ENCODE measurements around the gene VWF. TPM values are rescaled to one million over a fixed set of nuclear protein-coding genes. Genes with fewer than 3 reads are reported as not detected.
"Not testable (repeated sequence)": the region's sequence is repeated elsewhere in the genome, so short reads cannot be mapped to it uniquely, and the experiment has no call there.

The VWF gene
- total RNA-seq, 6 donors from 2014 or later: 292 to 543 (median 360) TPM

DNA sequence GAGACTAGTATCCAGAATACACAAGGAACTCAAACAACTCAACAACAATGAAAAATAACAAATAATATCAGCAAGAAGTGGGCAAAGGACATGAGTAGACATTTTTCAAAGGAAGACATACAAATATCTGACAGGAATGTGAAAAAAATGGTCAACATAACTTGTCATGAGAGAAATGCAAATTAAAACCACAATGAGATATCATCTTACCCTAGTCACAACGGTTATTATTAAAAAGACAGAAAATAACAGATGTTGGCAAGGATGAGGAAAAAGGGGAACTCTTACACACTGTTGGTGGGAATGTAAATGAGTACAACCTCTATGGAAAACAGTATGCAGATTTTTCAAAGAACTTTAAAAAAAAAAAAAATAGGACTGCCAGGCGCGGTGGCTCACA, 20.4 kb downstream of the VWF start:
- no peak for ATAC-seq (ENCODE audit: low FRiP score in 2 of 2)
- no peaks in the 10 kb centered on the region for H3K4me1 ChIP-seq

GRCh38 chr12:6102021-6102420, 22.4 kb downstream of the VWF start:
- ATAC-seq (ENCODE audit: low FRiP score in 2 of 2); H3K27me3 ChIP-seq; H3K4me3 ChIP-seq; H3K9me3 ChIP-seq; H3K27ac ChIP-seq; H3K4me1 ChIP-seq: not testable (repeated sequence)
- WGBS, 2 donors: 96 to 100% methylated on average over 5 of the region's 5 CpGs
- DNase-seq: peak in 1 of 2 donors; percentile 0
- peaks cover 0 to 37% (median 0%) of the 10 kb centered on the region in 4 donors for H3K36me3 ChIP-seq

More for the DNA sequence above, 20.4 kb downstream of the VWF start:
- TF ChIP-seq EP300 (IDR thresholded peaks at IDR 0.05): no peak
- TF ChIP-seq POLR2A (IDR thresholded peaks at IDR 0.05): no peak
- no peak for TF ChIP-seq CTCF (IDR thresholded peaks at IDR 0.05)
- TF ChIP-seq POLR2AphosphoS5 (IDR thresholded peaks at IDR 0.05): no peak
- DNase-seq: no peak
- no peak overlapping the region for H3K4me3 ChIP-seq
- peak overlapping the region in 1 of 4 donors; percentile 7 for H3K27ac ChIP-seq
- no peaks in the 10 kb centered on the region for H3K9me3 ChIP-seq
- H3K36me3 ChIP-seq: peaks cover 0 to 21% (median 0%) of the 10 kb centered on the region in 4 donors
- no peaks in the 10 kb centered on the region for H3K27me3 ChIP-seq
- 48 to 64% methylated on average over 3 of the region's 3 CpGs for WGBS, 2 donors

DNA sequence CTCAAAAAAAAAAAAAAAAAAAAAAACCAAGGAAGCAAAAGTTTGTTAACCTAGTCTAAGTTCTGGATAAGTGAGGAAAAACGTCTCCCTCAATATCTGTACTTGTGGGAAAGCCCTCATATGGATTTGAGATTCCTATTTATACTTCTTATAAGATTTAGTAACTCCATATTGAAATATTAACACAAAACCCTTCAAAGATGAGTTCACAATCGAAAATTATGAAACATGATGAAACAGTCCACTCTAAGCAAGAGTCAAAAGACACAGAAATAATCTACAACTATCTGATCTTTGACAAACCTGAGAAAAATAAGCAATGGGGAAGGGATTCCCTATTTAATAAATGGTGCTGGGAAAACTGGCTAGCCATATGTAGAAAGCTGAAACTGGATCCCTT, 25.2 kb downstream of the VWF start:
- H3K27ac ChIP-seq: no peak overlapping the region
- no peak for ATAC-seq (ENCODE audit: low FRiP score in 2 of 2)
- TF ChIP-seq EP300 (IDR thresholded peaks at IDR 0.05) (no peak), POLR2AphosphoS5 (IDR thresholded peaks at IDR 0.05) (no peak), POLR2A (IDR thresholded peaks at IDR 0.05) (no peak), CTCF (IDR thresholded peaks at IDR 0.05) (no peak)
- peaks cover 0 to 8% (median 3%) of the 10 kb centered on the region in 4 donors for H3K4me1 ChIP-seq
- no peaks in the 10 kb centered on the region for H3K27me3 ChIP-seq
- no peak overlapping the region for H3K4me3 ChIP-seq
- no peaks in the 10 kb centered on the region for H3K9me3 ChIP-seq
- DNase-seq: no peak
- H3K36me3 ChIP-seq: peaks cover 0 to 48% (median 0%) of the 10 kb centered on the region in 4 donors
- 58 to 81% methylated on average over 2 of the region's 2 CpGs for WGBS, 2 donors

DNA sequence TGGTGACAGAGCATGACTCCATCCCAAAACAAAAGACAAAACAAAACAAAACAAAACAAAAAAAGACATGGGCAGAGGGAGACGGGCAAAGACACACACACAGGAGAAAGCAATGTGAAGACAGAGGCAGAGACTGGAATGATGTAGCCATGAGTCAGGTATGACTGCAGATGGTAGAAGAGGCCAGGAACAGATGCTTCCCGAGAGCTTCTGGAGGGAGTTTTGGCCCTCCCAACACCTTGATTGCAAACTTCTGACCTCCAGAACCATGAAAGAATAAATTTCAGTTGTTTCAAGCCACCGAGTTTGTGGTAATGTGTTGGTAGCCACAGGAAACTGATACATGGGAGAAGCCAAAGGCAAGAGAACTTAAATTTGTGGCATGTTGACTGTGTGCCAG, 27.1 kb downstream of the VWF start:
- peak in 1 of 2 donors; percentile 3 for DNase-seq
- Histone ChIP-seq H3K4me1 (peaks cover 18 to 26% (median 21%) of the 10 kb centered on the region in 4 donors), H3K27ac (peak overlapping the region in 1 of 4 donors; percentile 28), H3K27me3 (no peaks in the 10 kb centered on the region), H3K9me3 (no peaks in the 10 kb centered on the region), H3K36me3 (peaks cover 0 to 57% (median 0%) of the 10 kb centered on the region in 4 donors), H3K4me3 (no peak overlapping the region)
- ATAC-seq (ENCODE audit: low FRiP score in 2 of 2): no peak
- TF ChIP-seq CTCF (IDR thresholded peaks at IDR 0.05) (no peak), POLR2A (IDR thresholded peaks at IDR 0.05) (no peak)
- 60 to 66% methylated on average over 3 of the region's 3 CpGs for WGBS, 2 donors

GRCh38 chr12:6096527-6096926, 27.9 kb downstream of the VWF start:
- Histone ChIP-seq H3K27me3 (no peaks in the 10 kb centered on the region), H3K4me3 (no peak overlapping the region), H3K36me3 (peaks cover 0 to 54% (median 0%) of the 10 kb centered on the region in 4 donors), H3K27ac (no peak overlapping the region), H3K9me3 (no peaks in the 10 kb centered on the region), H3K4me1 (peaks cover 21 to 35% (median 25%) of the 10 kb centered on the region in 4 donors)
- 73 to 83% methylated on average over 3 of the region's 3 CpGs for WGBS, 2 donors
- DNase-seq (peak in 1 of 2 donors; percentile 18), ATAC-seq (ENCODE audit: low FRiP score in 2 of 2) (no peak)
- TF ChIP-seq POLR2AphosphoS5 (IDR thresholded peaks at IDR 0.05): no peak
- no peak for TF ChIP-seq EP300 (IDR thresholded peaks at IDR 0.05)
- no peak for TF ChIP-seq POLR2A (IDR thresholded peaks at IDR 0.05)
- no peak for TF ChIP-seq CTCF (IDR thresholded peaks at IDR 0.05)

All from upper lobe of left lung (tissue), 6 donors.